Nephron progenitor cell (in vitro differentiated cells): ENCODE results near the gene FOXG1.

Experiments used
- DNase-seq: peaks from one replicate; pipeline ENCODE4 v3.0.0; 2021
- H3K27ac Mint-ChIP-seq: 2 replicates; pipeline ENCODE4 v1.8.0; 2021; ENCODE audit warnings: mild to moderate bottlenecking, moderate library complexity, mixed read lengths
- H3K27me3 Mint-ChIP-seq: 2 replicates; pipeline ENCODE4 v1.8.0; 2021; ENCODE audit warnings: mild to moderate bottlenecking, low read depth, mixed read lengths; ENCODE audit not compliant: poor library complexity
- H3K36me3 Mint-ChIP-seq: 2 replicates; pipeline ENCODE4 v1.8.0; 2021; ENCODE audit warnings: low read depth, mixed read lengths
- H3K4me1 Mint-ChIP-seq: 2 replicates; pipeline ENCODE4 v1.8.0; 2021; ENCODE audit warnings: mixed read lengths
- H3K4me3 Mint-ChIP-seq: 2 replicates; pipeline ENCODE4 v1.8.0; 2021; ENCODE audit warnings: mild to moderate bottlenecking, moderate library complexity, mixed read lengths
- H3K9me3 Mint-ChIP-seq: 2 replicates; pipeline ENCODE4 v1.8.0; 2021; ENCODE audit warnings: mild to moderate bottlenecking, moderate library complexity, mixed read lengths
- TF ChIP-seq, protein P1 (sequence below): fragments of 200-600 bp; sonication (generic); IDR thresholded peaks from 2 replicates; pipeline ENCODE4 v1.5.0; 2021; ENCODE audit warnings: antibody characterized with exemption

FOXG1 gene

GRCh38 chr14:28746247-28746646, 20.3 kb upstream of the FOXG1 start:
- Mint-ChIP-seq H3K27me3 (no peaks in the 10 kb centered on the region), H3K36me3 (no peaks in the 10 kb centered on the region), H3K27ac (no peak overlapping the region)

DNA sequence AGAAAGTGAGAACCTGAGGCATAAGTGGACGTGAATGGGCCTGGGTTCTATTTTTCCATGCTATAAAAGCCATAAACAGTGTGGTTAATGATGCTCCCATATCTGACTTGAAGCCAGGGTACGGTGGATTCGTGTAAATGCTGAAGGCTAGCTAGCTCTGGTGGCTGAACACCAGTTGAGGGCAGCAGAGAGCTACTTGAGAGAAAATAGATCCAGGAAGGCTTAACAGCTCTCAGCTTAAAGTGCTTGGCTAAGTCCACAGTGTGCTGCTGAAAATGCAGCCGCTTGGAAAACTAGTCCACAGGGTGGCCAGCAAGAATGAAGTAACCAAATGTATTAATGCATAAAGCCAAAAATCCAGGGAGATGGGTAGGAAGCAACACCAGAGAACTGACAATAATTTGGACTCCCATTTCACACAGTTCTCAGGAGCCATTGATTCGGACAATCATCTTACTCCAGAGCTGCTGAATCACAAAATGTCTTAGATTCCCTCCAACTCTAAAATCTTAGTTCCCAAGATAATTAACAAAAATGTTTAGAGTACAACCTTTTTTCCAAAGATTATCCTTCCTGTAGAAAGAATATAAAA, 15.0 kb upstream of the FOXG1 start:
- peak; percentile 62 for DNase-seq
- Mint-ChIP-seq H3K27ac (no peak overlapping the region), H3K36me3 (no peaks in the 10 kb centered on the region), H3K27me3 (peaks cover 35% of the 10 kb centered on the region), H3K4me1 (no peaks in the 10 kb centered on the region), H3K9me3 (peaks cover 10% of the 10 kb centered on the region), H3K4me3 (no peak overlapping the region)
- TF ChIP-seq, protein P1, sequence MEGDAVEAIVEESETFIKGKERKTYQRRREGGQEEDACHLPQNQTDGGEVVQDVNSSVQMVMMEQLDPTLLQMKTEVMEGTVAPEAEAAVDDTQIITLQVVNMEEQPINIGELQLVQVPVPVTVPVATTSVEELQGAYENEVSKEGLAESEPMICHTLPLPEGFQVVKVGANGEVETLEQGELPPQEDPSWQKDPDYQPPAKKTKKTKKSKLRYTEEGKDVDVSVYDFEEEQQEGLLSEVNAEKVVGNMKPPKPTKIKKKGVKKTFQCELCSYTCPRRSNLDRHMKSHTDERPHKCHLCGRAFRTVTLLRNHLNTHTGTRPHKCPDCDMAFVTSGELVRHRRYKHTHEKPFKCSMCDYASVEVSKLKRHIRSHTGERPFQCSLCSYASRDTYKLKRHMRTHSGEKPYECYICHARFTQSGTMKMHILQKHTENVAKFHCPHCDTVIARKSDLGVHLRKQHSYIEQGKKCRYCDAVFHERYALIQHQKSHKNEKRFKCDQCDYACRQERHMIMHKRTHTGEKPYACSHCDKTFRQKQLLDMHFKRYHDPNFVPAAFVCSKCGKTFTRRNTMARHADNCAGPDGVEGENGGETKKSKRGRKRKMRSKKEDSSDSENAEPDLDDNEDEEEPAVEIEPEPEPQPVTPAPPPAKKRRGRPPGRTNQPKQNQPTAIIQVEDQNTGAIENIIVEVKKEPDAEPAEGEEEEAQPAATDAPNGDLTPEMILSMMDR, result peak; percentile 73

More at GRCh38 chr14:28746247-28746646, 20.3 kb upstream of the FOXG1 start:
- Mint-ChIP-seq H3K4me1 (no peaks in the 10 kb centered on the region), H3K9me3 (peaks cover 11% of the 10 kb centered on the region), H3K4me3 (no peak overlapping the region)
- no peak for DNase-seq
- TF ChIP-seq, protein P1, result no peak

DNA sequence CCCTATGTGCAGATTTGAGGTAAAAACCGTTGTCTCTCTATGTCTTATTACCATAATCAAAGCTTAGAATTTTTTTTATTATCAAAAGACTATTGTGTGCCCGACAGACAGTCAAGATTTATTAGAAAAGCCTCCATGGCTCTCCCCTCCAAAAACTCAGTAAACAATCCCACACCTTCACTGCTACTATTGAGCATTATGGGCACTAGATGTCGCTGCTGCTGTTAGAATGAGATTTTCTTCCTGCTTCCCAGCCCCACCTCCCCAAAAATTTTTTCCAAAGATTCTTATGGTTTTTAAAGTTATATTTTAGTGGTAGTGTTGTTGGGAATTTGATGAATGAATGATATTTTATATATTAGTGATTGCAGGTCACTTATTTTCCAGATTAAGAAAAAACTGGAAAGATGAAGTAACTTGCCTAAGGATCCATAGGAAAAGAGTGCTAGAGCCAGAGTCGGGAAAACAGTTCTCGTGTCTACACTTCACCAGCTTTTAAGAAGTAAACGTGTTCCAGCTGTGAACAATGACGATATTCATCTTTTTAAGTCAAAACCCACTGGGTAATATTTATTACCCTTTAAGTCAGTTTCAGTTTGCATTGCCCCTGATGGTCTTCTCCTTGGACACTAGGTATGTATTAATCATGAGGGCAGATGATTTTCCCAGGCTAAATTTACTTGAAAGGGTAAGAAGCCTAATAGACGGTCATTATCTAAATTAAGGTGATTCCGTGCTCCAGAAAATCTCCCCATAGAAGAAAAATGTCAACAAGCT, 12.2 kb upstream of the FOXG1 start:
- Mint-ChIP-seq H3K9me3 (no peaks in the 10 kb centered on the region), H3K27me3 (peaks cover 63% of the 10 kb centered on the region), H3K27ac (no peak overlapping the region), H3K36me3 (no peaks in the 10 kb centered on the region), H3K4me1 (peaks cover 9% of the 10 kb centered on the region), H3K4me3 (no peak overlapping the region)
- peak; percentile 51 for DNase-seq
- TF ChIP-seq, protein P1, result peak; percentile 68

DNA sequence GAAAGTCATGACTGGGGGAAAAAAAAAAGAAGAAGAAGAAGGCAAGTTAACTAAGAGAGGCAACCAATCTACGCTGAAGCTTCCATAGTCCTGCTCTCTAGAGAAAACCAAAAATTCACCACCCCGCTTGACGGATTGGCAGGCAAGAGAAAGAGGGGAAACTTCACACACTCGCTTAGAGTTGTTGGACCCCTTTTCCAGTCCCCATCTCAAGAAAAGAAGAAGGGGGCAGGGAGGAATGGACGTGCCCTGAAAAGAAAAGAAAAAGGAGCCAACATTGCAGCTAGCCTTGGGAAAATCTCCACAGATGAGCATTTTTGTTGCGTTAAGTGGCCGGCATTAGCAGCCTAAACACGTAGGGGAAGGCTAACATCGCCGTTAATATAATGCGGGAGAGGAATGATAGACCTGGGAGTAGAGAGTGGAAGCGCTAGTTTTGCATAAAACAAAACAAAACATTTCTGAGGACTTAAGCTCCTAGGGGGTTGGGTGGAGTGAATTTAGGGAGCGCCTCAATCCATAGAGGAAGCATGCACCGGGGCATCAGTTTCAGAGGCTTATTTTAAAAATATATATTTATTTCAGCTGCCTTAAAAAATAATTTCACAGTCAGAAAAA, 11.3 kb upstream of the FOXG1 start:
- no peaks in the 10 kb centered on the region for H3K9me3 Mint-ChIP-seq
- H3K36me3 Mint-ChIP-seq, result no peaks in the 10 kb centered on the region
- H3K4me3 Mint-ChIP-seq, result no peak overlapping the region
- H3K27me3 Mint-ChIP-seq, result peaks cover 72% of the 10 kb centered on the region
- peaks cover 15% of the 10 kb centered on the region for H3K4me1 Mint-ChIP-seq
- DNase-seq, result no peak
- TF ChIP-seq, protein P1, result no peak
- no peak overlapping the region for H3K27ac Mint-ChIP-seq

- Mint-ChIP-seq H3K4me1 (peaks cover 15% of the 10 kb centered on the region), H3K27me3 (peaks cover 78% of the 10 kb centered on the region), H3K9me3 (no peaks in the 10 kb centered on the region), H3K36me3 (no peaks in the 10 kb centered on the region), H3K27ac (no peak overlapping the region), H3K4me3 (no peak overlapping the region)
- TF ChIP-seq, protein P1, result no peak
- DNase-seq, result no peak
Measured at GRCh38 chr14:28755884-28756268, 10.7 kb upstream of the FOXG1 start.
